ENCODE data around the gene SCOC. TPM values are rescaled to one million over a fixed set of nuclear protein-coding genes. Genes with fewer than 3 reads are reported as not detected.

Gene SCOC
- total RNA-seq (2014; rRNA removed; shearing (Covaris generic); ENCODE audit: low replicate concordance) = 56.7 and 85.9 TPM in 2 replicates

GRCh38 chr4:140373328-140374129 is at the start of gene SCOC:
Gene SCOC, plus strand, starts transcription at chr4:140373646. Its CDS starts 5,525 bp downstream, at chr4:140379171.
- peak; percentile 99 for DNase-seq (ENCODE audit: low read depth)
- in situ Hi-C loops (cut with HindIII; ENCODE audit: low pct_unique_long_range_greater_than_20kb, low sequenced_read_pairs) = no loop called here

DNA sequence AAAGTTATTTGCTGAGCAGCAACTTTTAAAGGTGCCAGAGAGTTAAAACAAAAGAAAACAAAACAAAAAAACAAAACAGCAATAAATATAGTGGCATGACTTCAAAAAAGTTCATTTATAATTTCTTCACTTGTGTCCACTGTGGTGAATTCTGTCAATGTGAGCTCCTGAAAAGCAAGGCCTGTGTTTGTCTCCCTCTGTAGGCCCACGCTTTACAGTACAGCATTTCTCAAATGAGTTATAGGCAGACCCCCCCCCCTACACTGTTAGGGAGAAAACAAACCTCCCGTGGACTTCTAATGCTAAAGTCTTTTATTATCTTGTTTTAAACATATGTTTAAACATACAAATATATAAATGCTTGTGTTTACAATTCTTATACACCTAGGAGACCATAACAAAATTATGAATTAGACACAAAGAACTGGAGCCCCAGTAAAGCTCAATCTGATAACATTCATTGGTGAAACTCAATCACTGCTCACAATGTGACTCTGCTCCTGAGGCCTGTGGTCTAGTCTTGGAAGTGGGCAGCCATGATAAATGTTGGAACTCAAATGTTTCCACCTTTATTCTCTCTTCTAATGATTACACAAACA is 47.0 kb upstream of the SCOC start:
- no peak for DNase-seq (ENCODE audit: low read depth)
- in situ Hi-C loops (cut with HindIII; ENCODE audit: low pct_unique_long_range_greater_than_20kb, low sequenced_read_pairs) = no loop called here

GRCh38 chr4:140330311-140330900 is 43.0 kb upstream of the SCOC start:
- in situ Hi-C loops (cut with HindIII; ENCODE audit: low pct_unique_long_range_greater_than_20kb, low sequenced_read_pairs) = no loop called here
- no peak for DNase-seq (ENCODE audit: low read depth)

DNA sequence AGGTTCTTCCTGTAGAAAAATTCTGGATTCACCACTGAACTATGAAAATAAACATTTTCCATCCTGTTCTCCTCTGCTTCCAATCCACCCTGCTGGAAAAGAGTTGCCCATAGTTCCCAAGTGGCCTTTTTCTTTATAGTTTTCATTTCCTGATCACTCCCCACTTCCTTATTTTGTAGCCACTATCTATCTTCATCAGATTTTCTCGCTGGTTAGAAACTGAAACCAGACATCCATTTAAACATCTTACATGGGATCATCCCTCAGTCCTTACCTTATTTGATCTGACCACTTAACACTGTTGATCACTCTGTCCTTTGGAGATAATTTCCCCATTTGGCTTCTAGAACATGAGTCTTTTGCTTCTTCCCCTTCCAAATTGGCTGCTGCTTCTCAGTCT is 42.2 kb upstream of the SCOC start:
- DNase-seq (ENCODE audit: low read depth) = no peak
- in situ Hi-C loops (cut with HindIII; ENCODE audit: low pct_unique_long_range_greater_than_20kb, low sequenced_read_pairs) = no loop called here

DNA sequence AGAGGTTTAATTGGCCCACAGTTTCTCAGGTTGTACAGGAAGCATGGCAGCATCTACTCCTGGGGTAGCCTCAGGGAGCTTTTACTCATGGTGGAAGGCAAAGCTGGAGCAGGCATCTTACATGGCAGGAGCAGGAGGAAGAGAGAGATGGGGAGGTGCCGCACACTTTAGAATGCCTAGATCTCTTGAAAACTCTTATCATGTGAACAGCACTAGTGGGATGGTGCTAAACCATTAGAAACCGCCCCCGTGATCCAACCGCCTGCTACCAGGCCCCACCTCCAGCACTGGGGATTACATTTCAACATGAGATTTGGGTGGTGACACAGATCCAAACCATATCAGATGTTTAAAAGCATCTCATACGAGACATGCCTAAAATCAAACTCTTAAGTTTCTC is 41.6 kb upstream of the SCOC start:
- DNase-seq (ENCODE audit: low read depth) = no peak
- in situ Hi-C loops (cut with HindIII; ENCODE audit: low pct_unique_long_range_greater_than_20kb, low sequenced_read_pairs) = no loop called here

- in situ Hi-C loops (cut with HindIII; ENCODE audit: low pct_unique_long_range_greater_than_20kb, low sequenced_read_pairs) = no loop called here
- DNase-seq (ENCODE audit: low read depth) = no peak
Measured at GRCh38 chr4:140332734-140333133, 40.7 kb upstream of the SCOC start.

DNA sequence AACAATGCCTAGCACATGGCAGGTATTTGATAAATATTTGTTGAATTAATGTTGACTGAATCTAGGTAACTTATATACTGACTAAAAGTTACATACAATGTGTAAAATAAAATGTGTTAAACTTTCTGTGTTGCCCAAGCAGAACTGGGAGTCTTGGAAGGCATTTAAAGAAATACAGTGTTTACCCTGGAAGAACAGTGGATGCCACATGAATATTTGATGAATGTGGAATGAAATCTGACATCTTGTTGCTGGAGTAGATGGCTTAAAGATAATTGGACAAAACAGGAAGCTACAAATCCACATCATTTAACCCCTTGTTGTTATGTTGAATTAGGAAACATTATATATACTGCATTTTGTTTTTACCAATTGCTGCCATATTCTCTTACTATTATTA is 39.9 kb upstream of the SCOC start:
- in situ Hi-C loops (cut with HindIII; ENCODE audit: low pct_unique_long_range_greater_than_20kb, low sequenced_read_pairs) = no loop called here
- no peak for DNase-seq (ENCODE audit: low read depth)

DNA sequence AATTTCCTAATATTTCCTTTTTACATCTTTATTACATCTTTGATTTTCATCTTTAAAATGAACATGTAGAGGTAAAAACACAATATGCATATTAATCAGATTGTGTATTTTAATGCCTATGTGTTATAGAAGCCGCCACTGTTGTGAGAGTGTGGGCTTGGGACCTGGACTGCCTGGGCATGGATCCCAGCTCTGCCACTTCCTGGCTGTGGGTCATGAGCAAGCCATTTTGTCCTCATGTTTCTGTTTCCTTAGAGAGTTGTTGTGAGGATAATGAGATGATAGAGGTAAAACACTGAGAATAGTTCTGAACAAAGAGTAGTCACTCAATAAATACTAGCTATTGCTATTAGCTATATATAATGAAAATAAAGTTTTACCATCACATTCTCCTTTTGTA is 38.4 kb upstream of the SCOC start:
- in situ Hi-C loops (cut with HindIII; ENCODE audit: low pct_unique_long_range_greater_than_20kb, low sequenced_read_pairs) = no loop called here

DNA sequence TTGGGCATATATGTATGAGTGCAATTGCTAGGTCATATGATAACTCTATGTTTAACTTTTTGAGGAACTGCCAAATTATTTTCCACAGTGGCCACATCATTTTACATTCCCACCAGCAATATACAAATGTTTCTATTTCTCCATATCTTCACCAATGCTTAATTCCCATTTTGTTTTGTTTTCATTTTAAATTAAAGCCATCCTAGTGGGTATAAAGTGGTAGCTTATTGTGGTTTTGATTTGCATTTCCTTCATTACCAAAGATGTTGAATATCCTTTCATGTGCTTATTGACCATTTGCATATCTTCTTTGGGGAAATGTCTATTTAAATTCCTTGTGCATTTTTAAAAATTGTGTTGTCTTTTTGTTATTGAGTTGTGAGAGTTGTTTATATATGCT is 36.7 kb upstream of the SCOC start:
- no peak for DNase-seq (ENCODE audit: low read depth)
- in situ Hi-C loops (cut with HindIII; ENCODE audit: low pct_unique_long_range_greater_than_20kb, low sequenced_read_pairs) = no loop called here

More for the DNA sequence above, 38.4 kb upstream of the SCOC start:
- DNase-seq (ENCODE audit: low read depth) = no peak

DNA sequence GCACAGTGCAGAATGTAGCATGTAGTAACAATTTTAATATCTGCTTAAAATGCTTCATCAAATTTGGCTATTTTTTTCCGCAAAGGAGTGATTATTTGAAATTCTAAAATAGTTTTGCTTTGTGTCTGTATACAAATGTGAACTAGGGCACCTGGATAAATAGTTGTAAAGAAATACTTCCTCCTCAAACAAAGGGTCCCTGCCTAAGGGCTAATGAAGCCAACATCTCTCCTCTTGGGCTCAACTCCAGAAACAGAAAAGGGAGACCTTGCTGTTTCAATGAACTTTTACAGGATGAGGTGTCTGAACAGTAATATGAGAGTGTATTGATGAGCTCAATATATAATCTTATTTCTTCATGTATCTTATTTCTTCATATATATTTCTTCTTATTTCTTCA is 30.8 kb upstream of the SCOC start:
- in situ Hi-C loops (cut with HindIII; ENCODE audit: low pct_unique_long_range_greater_than_20kb, low sequenced_read_pairs) = no loop called here
- no peak for DNase-seq (ENCODE audit: low read depth)

- DNase-seq (ENCODE audit: low read depth) = peak; percentile 91
- in situ Hi-C loops (cut with HindIII; ENCODE audit: low pct_unique_long_range_greater_than_20kb, low sequenced_read_pairs) = no loop called here
Measured at GRCh38 chr4:140343303-140343702, 30.1 kb upstream of the SCOC start.

- DNase-seq (ENCODE audit: low read depth) = no peak
- in situ Hi-C loops (cut with HindIII; ENCODE audit: low pct_unique_long_range_greater_than_20kb, low sequenced_read_pairs) = no loop called here
Measured at GRCh38 chr4:140344101-140344500, 29.3 kb upstream of the SCOC start.

- in situ Hi-C loops (cut with HindIII; ENCODE audit: low pct_unique_long_range_greater_than_20kb, low sequenced_read_pairs) = no loop called here
- DNase-seq (ENCODE audit: low read depth) = peak; percentile 82
Measured at GRCh38 chr4:140344621-140345020, 28.8 kb upstream of the SCOC start.

GRCh38 chr4:140346136-140346535 is 27.3 kb upstream of the SCOC start:
- in situ Hi-C loops (cut with HindIII; ENCODE audit: low pct_unique_long_range_greater_than_20kb, low sequenced_read_pairs) = no loop called here
- no peak for DNase-seq (ENCODE audit: low read depth)

DNA sequence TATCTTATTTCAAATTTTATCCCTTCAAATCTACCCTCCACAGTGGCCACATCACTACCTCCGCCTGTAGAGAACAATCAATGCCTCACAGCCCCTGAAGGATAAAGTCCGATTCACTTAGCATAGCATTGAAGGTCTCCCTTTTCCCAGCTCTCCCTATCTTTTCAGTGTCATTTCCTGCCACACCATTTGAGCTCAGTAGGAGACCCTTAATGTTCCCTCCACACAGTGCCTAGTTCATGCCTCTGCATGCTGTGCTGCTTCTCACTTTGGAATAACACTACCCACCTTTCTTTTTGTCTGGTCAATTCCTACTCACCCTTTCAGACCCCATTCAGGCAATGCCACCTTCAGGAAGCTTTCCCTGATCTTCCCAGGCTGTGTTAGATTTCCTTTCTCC is 23.6 kb upstream of the SCOC start:
- in situ Hi-C loops (cut with HindIII; ENCODE audit: low pct_unique_long_range_greater_than_20kb, low sequenced_read_pairs) = no loop called here

GRCh38 chr4:140351093-140352075 is 22.1 kb upstream of the SCOC start:
- in situ Hi-C loops (cut with HindIII; ENCODE audit: low pct_unique_long_range_greater_than_20kb, low sequenced_read_pairs) = no loop called here
- DNase-seq (ENCODE audit: low read depth) = no peak

More for the DNA sequence above, 23.6 kb upstream of the SCOC start:
- no peak for DNase-seq (ENCODE audit: low read depth)

DNA sequence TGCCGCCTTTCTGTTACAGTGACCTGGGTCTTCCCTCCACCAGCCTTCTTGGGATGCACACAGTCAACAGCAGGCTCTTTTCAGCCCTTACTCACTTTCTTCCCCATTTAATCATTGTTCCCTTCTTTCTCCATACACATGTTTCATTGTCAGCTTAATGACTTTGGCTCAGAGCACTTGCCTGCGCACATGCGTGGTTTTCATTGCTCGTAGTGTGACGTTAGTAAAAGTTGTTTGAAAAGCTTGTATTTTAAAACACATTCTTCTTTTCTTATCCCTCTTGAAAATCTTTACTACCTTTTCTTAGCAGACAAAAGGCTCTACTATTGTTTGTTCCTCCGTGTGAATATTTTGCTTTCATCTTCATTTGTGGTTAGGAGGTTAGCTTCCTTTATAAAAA is 19.7 kb upstream of the SCOC start:
- DNase-seq (ENCODE audit: low read depth) = no peak
- in situ Hi-C loops (cut with HindIII; ENCODE audit: low pct_unique_long_range_greater_than_20kb, low sequenced_read_pairs) = no loop called here

DNA sequence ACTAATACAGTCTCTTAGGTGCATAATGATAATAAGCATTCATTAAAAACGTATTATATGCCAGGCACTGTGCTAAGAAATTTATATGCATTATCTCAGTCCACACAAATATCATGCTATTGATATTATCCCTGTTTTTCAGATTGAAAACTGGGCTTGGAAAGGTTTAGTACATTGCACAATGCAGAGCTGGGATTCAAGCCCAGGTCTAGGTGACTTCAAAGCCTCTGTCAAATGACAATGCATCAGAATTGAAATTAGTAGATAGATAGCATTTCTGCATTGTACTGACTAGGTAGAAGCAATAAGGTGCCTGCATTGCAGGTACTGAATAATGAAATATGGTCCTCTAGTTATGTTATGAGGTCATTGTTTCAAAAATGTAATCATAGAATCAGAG is 18.2 kb upstream of the SCOC start:
- in situ Hi-C loops (cut with HindIII; ENCODE audit: low pct_unique_long_range_greater_than_20kb, low sequenced_read_pairs) = no loop called here
- no peak for DNase-seq (ENCODE audit: low read depth)

All from Caki2 (cell line).